ENCODE measurements around the gene SCUBE3. TPM values are rescaled to one million over a fixed set of nuclear protein-coding genes. Genes with fewer than 3 reads are reported as not detected.

SCUBE3 gene
- total and polyA plus RNA-seq, 2 donors (not counting 1 experiment from before 2014, with no cell fraction given) = not detected

- ATAC-seq (ENCODE audit: low read depth) = no peak
These were observed 6.0 kb downstream of the SCUBE3 start for GRCh38 chr6:35219683-35220326.

DNA sequence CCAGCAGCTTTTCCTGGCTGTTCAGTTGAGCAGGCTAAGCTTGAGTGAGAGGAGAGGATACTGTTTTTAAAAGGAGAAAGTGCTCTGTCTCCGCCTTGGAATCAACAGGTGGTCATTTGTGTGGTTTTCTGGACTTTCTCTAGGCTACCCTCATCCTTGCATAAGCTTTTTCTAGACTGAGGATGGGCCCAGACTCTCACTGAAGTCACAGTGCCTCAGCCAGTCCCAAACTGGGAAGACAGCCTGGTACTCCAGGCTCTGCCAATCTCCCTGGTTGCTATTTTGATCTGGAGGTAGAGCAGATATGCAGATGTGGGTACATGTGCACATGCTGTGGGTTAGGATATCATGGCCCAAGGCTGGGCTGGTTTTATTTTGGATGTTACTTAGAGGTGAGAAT lies 7.0 kb downstream of the SCUBE3 start:
- H3K27me3 ChIP-seq (replicated peaks in 1 of 4; ENCODE audit: control extremely low read depth in 1 of 4, control insufficient read depth in 3 of 4, insufficient read depth in 4 of 4, low read length in 3 of 4) = peaks cover 0 to 33% (median 3%) of the 10 kb centered on the region in 4 experiments
- H3K27ac ChIP-seq (ENCODE audit: low read length in 2 of 2) = no peak overlapping the region
- no CpG with 5 or more reads among the region's 1 CpG for WGBS (ENCODE audit: insufficient coverage)
- Mint-ChIP-seq H3K9me3 (ENCODE audit: insufficient read depth) (no peaks in the 10 kb centered on the region), H3K4me3 (no peak overlapping the region), H3K4me1 (no peaks in the 10 kb centered on the region), H3K27ac (no peak overlapping the region), H3K27me3 (peaks cover 25% of the 10 kb centered on the region)
- CTCF ChIA-PET = interaction anchor here (0.8 kb wide), 1 partner anchor 13 kb away, joined by 4 read pairs; no protein-coding TSS in a partner anchor
- H3K4me2 ChIP-seq (replicated peaks; ENCODE audit: low read depth, low read length, poor library complexity, severe bottlenecking) = no peak overlapping the region
- no peak for DNase-seq
- no peaks in the 10 kb centered on the region for H3K4me1 ChIP-seq (ENCODE audit: control insufficient read depth in 2 of 2, insufficient read depth in 2 of 2, low read length in 2 of 2)
- H3K9me3 ChIP-seq (ENCODE audit: control extremely low read depth in 1 of 3, control insufficient read depth in 2 of 3, insufficient read depth in 1 of 3, low read length in 2 of 3) = no peaks in the 10 kb centered on the region
- TF ChIP-seq, protein P1, sequence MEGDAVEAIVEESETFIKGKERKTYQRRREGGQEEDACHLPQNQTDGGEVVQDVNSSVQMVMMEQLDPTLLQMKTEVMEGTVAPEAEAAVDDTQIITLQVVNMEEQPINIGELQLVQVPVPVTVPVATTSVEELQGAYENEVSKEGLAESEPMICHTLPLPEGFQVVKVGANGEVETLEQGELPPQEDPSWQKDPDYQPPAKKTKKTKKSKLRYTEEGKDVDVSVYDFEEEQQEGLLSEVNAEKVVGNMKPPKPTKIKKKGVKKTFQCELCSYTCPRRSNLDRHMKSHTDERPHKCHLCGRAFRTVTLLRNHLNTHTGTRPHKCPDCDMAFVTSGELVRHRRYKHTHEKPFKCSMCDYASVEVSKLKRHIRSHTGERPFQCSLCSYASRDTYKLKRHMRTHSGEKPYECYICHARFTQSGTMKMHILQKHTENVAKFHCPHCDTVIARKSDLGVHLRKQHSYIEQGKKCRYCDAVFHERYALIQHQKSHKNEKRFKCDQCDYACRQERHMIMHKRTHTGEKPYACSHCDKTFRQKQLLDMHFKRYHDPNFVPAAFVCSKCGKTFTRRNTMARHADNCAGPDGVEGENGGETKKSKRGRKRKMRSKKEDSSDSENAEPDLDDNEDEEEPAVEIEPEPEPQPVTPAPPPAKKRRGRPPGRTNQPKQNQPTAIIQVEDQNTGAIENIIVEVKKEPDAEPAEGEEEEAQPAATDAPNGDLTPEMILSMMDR (IDR thresholded peaks at IDR 0.05) = no peak
- no peak for TF ChIP-seq EZH2 (IDR thresholded peaks at IDR 0.05; ENCODE audit: borderline replicate concordance, insufficient read depth, low read depth, low read length, poor library complexity, severe bottlenecking)
- H3K79me2 ChIP-seq (ENCODE audit: control insufficient read depth, insufficient read depth, low read length) = no peaks in the 10 kb centered on the region
- no peak overlapping the region for H3K9ac ChIP-seq (ENCODE audit: low read length)
- H2AFZ ChIP-seq (ENCODE audit: insufficient read depth, low read depth, low read length, poor library complexity, severe bottlenecking) = no peak overlapping the region
- intact Hi-C loops (cut with micrococcal nuclease) = no loop called here
- H3K36me3 ChIP-seq (replicated peaks in 1 of 2; ENCODE audit: control extremely low read depth in 1 of 2, control insufficient read depth in 1 of 2, extremely low read depth in 1 of 2, insufficient read depth in 2 of 2, low read length in 1 of 2) = no peaks in the 10 kb centered on the region
- no peaks in the 10 kb centered on the region for H4K20me1 ChIP-seq (ENCODE audit: control insufficient read depth, insufficient read depth, low read length, poor library complexity, severe bottlenecking)
- ATAC-seq (ENCODE audit: low read depth) = no peak
- POLR2A ChIA-PET = no interaction called here
- H3K4me3 ChIP-seq (ENCODE audit: control extremely low read depth in 1 of 5, extremely low read depth in 1 of 5, insufficient read depth in 1 of 5, low read depth in 2 of 5, low read length in 4 of 5) = no peak overlapping the region

More at GRCh38 chr6:35219683-35220326, 6.0 kb downstream of the SCUBE3 start:
- H3K27me3 ChIP-seq (replicated peaks in 1 of 4; ENCODE audit: control extremely low read depth in 1 of 4, control insufficient read depth in 3 of 4, insufficient read depth in 4 of 4, low read length in 3 of 4) = peaks cover 0 to 42% (median 9%) of the 10 kb centered on the region in 4 experiments
- no peaks in the 10 kb centered on the region for H3K79me2 ChIP-seq (ENCODE audit: control insufficient read depth, insufficient read depth, low read length)
- no peak overlapping the region for H3K9ac ChIP-seq (ENCODE audit: low read length)
- peaks cover 0 to under 1% of the 10 kb centered on the region in 2 donors for H3K4me1 ChIP-seq (ENCODE audit: control insufficient read depth in 2 of 2, insufficient read depth in 2 of 2, low read length in 2 of 2)
- H3K36me3 ChIP-seq (replicated peaks in 1 of 2; ENCODE audit: control extremely low read depth in 1 of 2, control insufficient read depth in 1 of 2, extremely low read depth in 1 of 2, insufficient read depth in 2 of 2, low read length in 1 of 2) = no peaks in the 10 kb centered on the region
- no peak overlapping the region for H3K27ac ChIP-seq (ENCODE audit: low read length in 2 of 2)
- no peak overlapping the region for H3K4me3 ChIP-seq (ENCODE audit: control extremely low read depth in 1 of 5, extremely low read depth in 1 of 5, insufficient read depth in 1 of 5, low read depth in 2 of 5, low read length in 4 of 5)
- no peaks in the 10 kb centered on the region for H3K9me3 ChIP-seq (ENCODE audit: control extremely low read depth in 1 of 3, control insufficient read depth in 2 of 3, insufficient read depth in 1 of 3, low read length in 2 of 3)
- no peaks in the 10 kb centered on the region for H4K20me1 ChIP-seq (ENCODE audit: control insufficient read depth, insufficient read depth, low read length, poor library complexity, severe bottlenecking)
- Mint-ChIP-seq H3K9me3 (ENCODE audit: insufficient read depth) (no peaks in the 10 kb centered on the region), H3K4me3 (no peak overlapping the region), H3K27me3 (peaks cover 34% of the 10 kb centered on the region), H3K27ac (no peak overlapping the region), H3K4me1 (no peaks in the 10 kb centered on the region)
- ChIA-PET CTCF (interaction anchor here (1.1 to 1.8 kb wide), 2 partner anchors 13 to 14 kb away, joined by 4 to 5 read pairs; no protein-coding TSS in a partner anchor), POLR2A (no interaction called here)
- intact Hi-C loops (cut with micrococcal nuclease) = no loop called here
- no peak for DNase-seq
- H3K4me2 ChIP-seq (replicated peaks; ENCODE audit: low read depth, low read length, poor library complexity, severe bottlenecking) = no peak overlapping the region
- TF ChIP-seq, protein P1 (IDR thresholded peaks at IDR 0.05) = no peak
- no peak for TF ChIP-seq EZH2 (IDR thresholded peaks at IDR 0.05; ENCODE audit: borderline replicate concordance, insufficient read depth, low read depth, low read length, poor library complexity, severe bottlenecking)
- no peak overlapping the region for H2AFZ ChIP-seq (ENCODE audit: insufficient read depth, low read depth, low read length, poor library complexity, severe bottlenecking)
- 86% methylated on average over 1 of the region's 4 CpGs for WGBS (ENCODE audit: insufficient coverage)

All from B cell (primary cell).